ENCODE results near the gene WDR1.

- TF ChIP-seq ZNF8 (CRISPR knock-in tag; IDR thresholded peaks at IDR 0.05) (no peak), POU6F1 (CRISPR knock-in tag; IDR thresholded peaks at IDR 0.05; ENCODE audit: borderline replicate concordance, low read depth) (no peak), RARB (CRISPR knock-in tag; IDR thresholded peaks at IDR 0.05) (no peak), TCF4 (CRISPR knock-in tag; IDR thresholded peaks at IDR 0.05; ENCODE audit: borderline replicate concordance) (no peak), SNAI2 (CRISPR knock-in tag; IDR thresholded peaks at IDR 0.05) (no peak), TOX (CRISPR knock-in tag; IDR thresholded peaks at IDR 0.05; ENCODE audit: borderline replicate concordance) (no peak), OSR1 (CRISPR knock-in tag; IDR thresholded peaks at IDR 0.05) (no peak), ZFP3 (CRISPR knock-in tag; IDR thresholded peaks at IDR 0.05) (no peak), ARNTL (CRISPR knock-in tag; IDR thresholded peaks at IDR 0.05; ENCODE audit: borderline replicate concordance, low read depth) (no peak), PPARA (CRISPR knock-in tag; IDR thresholded peaks at IDR 0.05; ENCODE audit: borderline replicate concordance) (no peak), ESRRG (CRISPR knock-in tag; IDR thresholded peaks at IDR 0.05) (no peak), CSDC2 (CRISPR knock-in tag; IDR thresholded peaks at IDR 0.05) (no peak)
- TF ChIP-seq, protein P1, sequence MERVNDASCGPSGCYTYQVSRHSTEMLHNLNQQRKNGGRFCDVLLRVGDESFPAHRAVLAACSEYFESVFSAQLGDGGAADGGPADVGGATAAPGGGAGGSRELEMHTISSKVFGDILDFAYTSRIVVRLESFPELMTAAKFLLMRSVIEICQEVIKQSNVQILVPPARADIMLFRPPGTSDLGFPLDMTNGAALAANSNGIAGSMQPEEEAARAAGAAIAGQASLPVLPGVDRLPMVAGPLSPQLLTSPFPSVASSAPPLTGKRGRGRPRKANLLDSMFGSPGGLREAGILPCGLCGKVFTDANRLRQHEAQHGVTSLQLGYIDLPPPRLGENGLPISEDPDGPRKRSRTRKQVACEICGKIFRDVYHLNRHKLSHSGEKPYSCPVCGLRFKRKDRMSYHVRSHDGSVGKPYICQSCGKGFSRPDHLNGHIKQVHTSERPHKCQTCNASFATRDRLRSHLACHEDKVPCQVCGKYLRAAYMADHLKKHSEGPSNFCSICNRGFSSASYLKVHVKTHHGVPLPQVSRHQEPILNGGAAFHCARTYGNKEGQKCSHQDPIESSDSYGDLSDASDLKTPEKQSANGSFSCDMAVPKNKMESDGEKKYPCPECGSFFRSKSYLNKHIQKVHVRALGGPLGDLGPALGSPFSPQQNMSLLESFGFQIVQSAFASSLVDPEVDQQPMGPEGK (CRISPR knock-in tag; IDR thresholded peaks at IDR 0.05; ENCODE audit: borderline replicate concordance), result no peak
These were observed 21.2 kb downstream of the WDR1 start for GRCh38 chr4:10095296-10095991.
